Measurements from ENCODE around the gene CMIP.

DNA sequence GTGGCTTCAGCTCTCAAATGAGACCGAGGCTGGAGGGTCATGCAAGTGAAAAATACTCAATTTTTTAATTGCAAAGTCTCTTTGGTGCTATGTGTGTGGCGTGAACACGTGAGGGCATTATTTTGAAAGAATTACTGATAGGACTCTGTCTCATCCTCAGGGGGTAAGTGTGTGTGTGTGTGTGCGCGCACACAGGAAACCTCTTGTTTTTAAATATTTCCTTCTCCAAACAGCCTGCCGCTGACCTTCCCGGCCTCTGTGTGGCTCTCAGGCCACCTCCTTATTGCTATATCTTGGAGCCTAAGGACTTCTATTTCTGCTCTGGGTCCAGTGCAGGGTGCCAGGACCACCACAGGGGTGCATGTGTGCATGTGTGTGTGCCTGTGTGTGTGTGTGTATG lies 99.7 kb downstream of the CMIP start:
- TF ChIP-seq, protein P1, sequence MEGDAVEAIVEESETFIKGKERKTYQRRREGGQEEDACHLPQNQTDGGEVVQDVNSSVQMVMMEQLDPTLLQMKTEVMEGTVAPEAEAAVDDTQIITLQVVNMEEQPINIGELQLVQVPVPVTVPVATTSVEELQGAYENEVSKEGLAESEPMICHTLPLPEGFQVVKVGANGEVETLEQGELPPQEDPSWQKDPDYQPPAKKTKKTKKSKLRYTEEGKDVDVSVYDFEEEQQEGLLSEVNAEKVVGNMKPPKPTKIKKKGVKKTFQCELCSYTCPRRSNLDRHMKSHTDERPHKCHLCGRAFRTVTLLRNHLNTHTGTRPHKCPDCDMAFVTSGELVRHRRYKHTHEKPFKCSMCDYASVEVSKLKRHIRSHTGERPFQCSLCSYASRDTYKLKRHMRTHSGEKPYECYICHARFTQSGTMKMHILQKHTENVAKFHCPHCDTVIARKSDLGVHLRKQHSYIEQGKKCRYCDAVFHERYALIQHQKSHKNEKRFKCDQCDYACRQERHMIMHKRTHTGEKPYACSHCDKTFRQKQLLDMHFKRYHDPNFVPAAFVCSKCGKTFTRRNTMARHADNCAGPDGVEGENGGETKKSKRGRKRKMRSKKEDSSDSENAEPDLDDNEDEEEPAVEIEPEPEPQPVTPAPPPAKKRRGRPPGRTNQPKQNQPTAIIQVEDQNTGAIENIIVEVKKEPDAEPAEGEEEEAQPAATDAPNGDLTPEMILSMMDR (IDR thresholded peaks at IDR 0.05) = no peak
- TF ChIP-seq, protein P2, sequence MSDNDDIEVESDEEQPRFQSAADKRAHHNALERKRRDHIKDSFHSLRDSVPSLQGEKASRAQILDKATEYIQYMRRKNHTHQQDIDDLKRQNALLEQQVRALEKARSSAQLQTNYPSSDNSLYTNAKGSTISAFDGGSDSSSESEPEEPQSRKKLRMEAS (CRISPR knock-in tag; IDR thresholded peaks at IDR 0.05) = no peak
- TF ChIP-seq, protein P3, sequence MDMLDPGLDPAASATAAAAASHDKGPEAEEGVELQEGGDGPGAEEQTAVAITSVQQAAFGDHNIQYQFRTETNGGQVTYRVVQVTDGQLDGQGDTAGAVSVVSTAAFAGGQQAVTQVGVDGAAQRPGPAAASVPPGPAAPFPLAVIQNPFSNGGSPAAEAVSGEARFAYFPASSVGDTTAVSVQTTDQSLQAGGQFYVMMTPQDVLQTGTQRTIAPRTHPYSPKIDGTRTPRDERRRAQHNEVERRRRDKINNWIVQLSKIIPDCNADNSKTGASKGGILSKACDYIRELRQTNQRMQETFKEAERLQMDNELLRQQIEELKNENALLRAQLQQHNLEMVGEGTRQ (CRISPR knock-in tag; IDR thresholded peaks at IDR 0.05) = no peak
- TF ChIP-seq TEAD4 (CRISPR knock-in tag; IDR thresholded peaks at IDR 0.05) (no peak), MYBL2 (CRISPR knock-in tag; IDR thresholded peaks at IDR 0.05) (no peak), E2F1 (CRISPR knock-in tag; IDR thresholded peaks at IDR 0.05) (no peak), CREM (CRISPR knock-in tag; IDR thresholded peaks at IDR 0.05) (no peak), JUN (CRISPR knock-in tag; IDR thresholded peaks at IDR 0.05) (no peak), FOXJ3 (CRISPR knock-in tag; IDR thresholded peaks at IDR 0.05; ENCODE audit: borderline replicate concordance) (no peak), FOXP1 (CRISPR knock-in tag; IDR thresholded peaks at IDR 0.05; ENCODE audit: borderline replicate concordance) (no peak), CREB1 (CRISPR knock-in tag; IDR thresholded peaks at IDR 0.05) (no peak), MXD4 (CRISPR knock-in tag; IDR thresholded peaks at IDR 0.05; ENCODE audit: borderline replicate concordance) (no peak), ATF2 (CRISPR knock-in tag; IDR thresholded peaks at IDR 0.05; ENCODE audit: borderline replicate concordance, low read depth) (no peak)
- TF ChIP-seq, protein P4, sequence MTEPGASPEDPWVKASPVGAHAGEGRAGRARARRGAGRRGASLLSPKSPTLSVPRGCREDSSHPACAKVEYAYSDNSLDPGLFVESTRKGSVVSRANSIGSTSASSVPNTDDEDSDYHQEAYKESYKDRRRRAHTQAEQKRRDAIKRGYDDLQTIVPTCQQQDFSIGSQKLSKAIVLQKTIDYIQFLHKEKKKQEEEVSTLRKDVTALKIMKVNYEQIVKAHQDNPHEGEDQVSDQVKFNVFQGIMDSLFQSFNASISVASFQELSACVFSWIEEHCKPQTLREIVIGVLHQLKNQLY (CRISPR knock-in tag; IDR thresholded peaks at IDR 0.05) = no peak

All from WTC11 (cell line).